SK-N-SH treated with all-trans-retinoic acid at 6 μM for 48 hours (cell line): ENCODE measurements around the gene PRR5L.

ENCODE experiments used
- CREB5 ChIP-seq: fragments of 250-450 bp; sonication (Bioruptor Pico); IDR thresholded peaks from 2 replicates; pipeline ENCODE4 v1.5.1; 2020; ENCODE audit warnings: low read depth, mild to moderate bottlenecking, moderate library complexity
- CSDC2 ChIP-seq: fragments of 250-450 bp; sonication (Bioruptor Pico); IDR thresholded peaks from 2 replicates; pipeline ENCODE4 v1.5.0; 2020; ENCODE audit warnings: mild to moderate bottlenecking, moderate library complexity
- ESRRG ChIP-seq: fragments of 250-450 bp; sonication (Bioruptor Pico); IDR thresholded peaks from 2 replicates; pipeline ENCODE4 v1.6.1; 2021; ENCODE audit warnings: mild to moderate bottlenecking
- ISL1 ChIP-seq: fragments of 250-450 bp; sonication (Bioruptor Pico); IDR thresholded peaks from 2 replicates; pipeline ENCODE4 v2.1.2; 2022; ENCODE audit warnings: mild to moderate bottlenecking, moderate library complexity
- OSR1 ChIP-seq: fragments of 250-450 bp; sonication (Bioruptor Pico); IDR thresholded peaks from 2 replicates; pipeline ENCODE4 v1.8.0; 2022; ENCODE audit warnings: moderate library complexity, mild to moderate bottlenecking, inconsistent platforms
- PPARA ChIP-seq: fragments of 250-450 bp; sonication (Bioruptor Pico); IDR thresholded peaks from 2 replicates; pipeline ENCODE4 v1.5.0; 2020; ENCODE audit warnings: mild to moderate bottlenecking, borderline replicate concordance
- RARB ChIP-seq: fragments of 250-450 bp; sonication (Bioruptor Pico); IDR thresholded peaks from 2 replicates; pipeline ENCODE4 v1.8.0; 2021; ENCODE audit warnings: mild to moderate bottlenecking, moderate library complexity
- TOX ChIP-seq: fragments of 250-450 bp; sonication (Bioruptor Pico); IDR thresholded peaks from 2 replicates; pipeline ENCODE4 v1.8.0; 2021; ENCODE audit warnings: mild to moderate bottlenecking, moderate library complexity, borderline replicate concordance
- ZFP30 ChIP-seq: fragments of 450-650 bp; formaldehyde crosslinking; IDR thresholded peaks from 2 replicates; pipeline ENCODE4 v1.5.0; 2022; ENCODE audit warnings: mild to moderate bottlenecking, moderate library complexity
- ZNF565 ChIP-seq: fragments of 450-650 bp; formaldehyde crosslinking; conservative IDR thresholded peaks from 2 replicates; pipeline ENCODE4 v1.5.0; 2020; ENCODE audit warnings: low read depth, mild to moderate bottlenecking, moderate library complexity
- TF ChIP-seq, protein P1 (sequence below): fragments of 250-450 bp; sonication (Bioruptor Pico); IDR thresholded peaks from 2 replicates; pipeline ENCODE4 v1.8.0; 2020; ENCODE audit warnings: mild to moderate bottlenecking, moderate library complexity, borderline replicate concordance

DNA sequence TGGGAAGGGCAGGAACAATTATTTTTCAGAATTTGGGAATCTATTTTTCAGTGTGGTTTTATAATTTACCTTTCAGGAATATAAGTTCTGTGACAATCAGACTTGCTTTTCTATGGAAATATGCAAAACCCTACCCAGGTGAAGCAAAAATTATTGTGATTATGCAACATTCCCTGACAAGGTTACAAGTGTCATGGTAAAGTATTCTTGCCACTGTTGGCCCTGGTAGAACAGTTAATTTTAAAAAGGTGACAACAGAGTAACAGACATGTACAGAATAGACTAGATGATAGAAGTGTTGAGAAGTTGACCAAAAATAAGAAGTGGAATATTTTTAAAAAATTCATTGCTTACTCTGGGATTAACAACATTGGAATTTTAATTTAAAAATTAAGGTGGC is 184.7 kb downstream of the PRR5L start:
- TF ChIP-seq, protein P1, sequence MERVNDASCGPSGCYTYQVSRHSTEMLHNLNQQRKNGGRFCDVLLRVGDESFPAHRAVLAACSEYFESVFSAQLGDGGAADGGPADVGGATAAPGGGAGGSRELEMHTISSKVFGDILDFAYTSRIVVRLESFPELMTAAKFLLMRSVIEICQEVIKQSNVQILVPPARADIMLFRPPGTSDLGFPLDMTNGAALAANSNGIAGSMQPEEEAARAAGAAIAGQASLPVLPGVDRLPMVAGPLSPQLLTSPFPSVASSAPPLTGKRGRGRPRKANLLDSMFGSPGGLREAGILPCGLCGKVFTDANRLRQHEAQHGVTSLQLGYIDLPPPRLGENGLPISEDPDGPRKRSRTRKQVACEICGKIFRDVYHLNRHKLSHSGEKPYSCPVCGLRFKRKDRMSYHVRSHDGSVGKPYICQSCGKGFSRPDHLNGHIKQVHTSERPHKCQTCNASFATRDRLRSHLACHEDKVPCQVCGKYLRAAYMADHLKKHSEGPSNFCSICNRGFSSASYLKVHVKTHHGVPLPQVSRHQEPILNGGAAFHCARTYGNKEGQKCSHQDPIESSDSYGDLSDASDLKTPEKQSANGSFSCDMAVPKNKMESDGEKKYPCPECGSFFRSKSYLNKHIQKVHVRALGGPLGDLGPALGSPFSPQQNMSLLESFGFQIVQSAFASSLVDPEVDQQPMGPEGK = no peak
- TF ChIP-seq CREB5 (CRISPR knock-in tag) (no peak), CSDC2 (CRISPR knock-in tag) (no peak), ISL1 (CRISPR knock-in tag) (no peak), ZNF565 (CRISPR knock-in tag) (no peak), RARB (CRISPR knock-in tag) (no peak), ESRRG (no peak), TOX (no peak), OSR1 (CRISPR knock-in tag) (no peak), PPARA (CRISPR knock-in tag) (no peak), ZFP30 (CRISPR knock-in tag) (no peak)
